NCI-H1930 (cell line): ENCODE data around the gene LYG1.
"Not testable (repeated sequence)": the region's sequence is repeated elsewhere in the genome, so short reads cannot be mapped to it uniquely, and the experiment has no call there.

Experiments used
- DNase-seq, 2 experiments: peaks; one replicate each; lab custom pipeline; 2025; lab: John Stamatoyannopoulos, UW

Gene LYG1

GRCh38 chr2:99301097-99301496 is at the start of gene LYG1:
TSS of gene LYG1 (minus strand) at chr2:99301197. CDS start at chr2:99295670, 5,527 bp downstream.
- not testable (repeated sequence) for DNase-seq

- DNase-seq, result no peak
Observed at GRCh38 chr2:99350194-99350593, 49.2 kb upstream of the LYG1 start.

- DNase-seq, result no peak
Observed at GRCh38 chr2:99348173-99348572, 47.2 kb upstream of the LYG1 start.

GRCh38 chr2:99346218-99346617 is 45.2 kb upstream of the LYG1 start:
- no peak for DNase-seq

- DNase-seq, result not testable (repeated sequence)
Observed at GRCh38 chr2:99345446-99345845, 44.4 kb upstream of the LYG1 start.

DNA sequence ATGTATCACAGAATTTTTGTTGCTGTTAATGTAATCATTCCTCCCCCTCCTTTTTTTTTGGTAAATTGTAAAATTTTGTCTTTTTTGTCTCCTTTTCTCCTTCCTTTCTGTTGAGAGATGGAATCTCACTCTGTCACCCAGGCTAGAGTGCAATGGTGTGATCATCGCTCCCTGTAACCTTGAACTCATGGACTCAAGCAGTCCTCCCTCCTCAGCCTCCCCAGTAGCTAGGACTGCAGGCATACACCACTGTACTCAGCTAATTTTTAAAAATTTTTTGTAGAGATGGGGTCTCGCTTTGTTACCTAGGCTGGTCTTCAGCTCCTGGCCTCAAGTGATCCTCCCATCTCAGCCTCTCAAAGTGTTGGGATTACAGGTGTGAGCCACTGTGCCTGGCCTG is 41.5 kb upstream of the LYG1 start:
- no peak for DNase-seq

DNA sequence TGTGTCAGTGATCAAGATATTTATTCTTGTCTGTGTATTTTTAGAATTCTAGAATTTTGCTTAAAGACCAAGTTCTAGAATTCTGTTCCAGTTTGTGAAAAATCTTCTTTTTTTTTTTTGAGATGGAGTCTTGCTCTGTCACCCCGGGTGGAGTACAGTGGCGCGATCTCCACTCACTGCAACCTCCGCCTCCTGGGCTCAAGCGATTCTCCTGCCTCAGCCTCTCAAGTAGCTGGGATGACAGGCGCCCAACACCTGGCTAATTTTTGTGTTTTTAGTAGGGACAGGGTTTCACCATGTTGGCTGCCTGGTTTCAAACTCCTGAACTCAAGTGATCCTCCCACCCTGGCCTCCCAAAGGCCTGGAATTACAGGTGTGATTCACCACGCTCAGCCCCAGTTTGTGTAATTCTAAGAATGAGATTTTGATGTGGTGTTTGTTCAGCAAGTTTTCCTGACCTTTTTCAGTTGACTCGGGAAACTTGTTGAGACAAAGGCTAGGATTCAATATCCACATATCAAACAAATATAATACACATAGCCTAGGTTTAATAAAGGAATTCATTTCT is 39.8 kb upstream of the LYG1 start:
- DNase-seq, result no peak

DNA sequence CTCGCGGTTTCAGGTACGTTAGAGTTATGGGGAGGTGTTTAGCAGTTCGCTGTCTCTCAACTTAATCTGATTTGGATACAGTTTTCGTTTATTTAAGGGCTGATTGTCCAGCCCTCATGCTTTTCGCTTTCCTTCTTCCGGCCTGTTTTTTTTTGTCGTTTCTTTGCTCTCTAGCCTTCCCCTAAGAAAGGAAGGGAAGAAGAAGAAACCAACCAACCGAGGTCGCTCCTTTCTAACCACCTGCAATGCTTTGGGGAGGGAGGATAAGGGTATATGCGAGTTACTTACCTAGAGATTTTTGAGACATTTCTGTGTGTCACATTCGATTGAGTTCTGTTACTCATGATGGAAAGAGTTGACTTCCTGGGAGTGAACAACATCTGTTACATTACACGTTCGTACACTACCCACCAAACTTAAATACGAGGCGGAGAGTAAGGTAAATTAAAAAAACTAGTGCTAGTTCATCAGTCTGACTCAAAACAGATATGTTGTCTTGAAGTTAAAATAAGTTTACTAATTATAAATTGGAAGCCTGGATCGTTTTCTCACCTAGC is 37.1 kb upstream of the LYG1 start:
- no peak for DNase-seq

GRCh38 chr2:99337113-99338028 is 36.4 kb upstream of the LYG1 start, which contains the start of gene EIF5B:
TSS of gene EIF5B (plus strand) at chr2:99337389. CDS start at chr2:99337555, 166 bp downstream.
- DNase-seq, result peak; percentile 97 to 98

DNA sequence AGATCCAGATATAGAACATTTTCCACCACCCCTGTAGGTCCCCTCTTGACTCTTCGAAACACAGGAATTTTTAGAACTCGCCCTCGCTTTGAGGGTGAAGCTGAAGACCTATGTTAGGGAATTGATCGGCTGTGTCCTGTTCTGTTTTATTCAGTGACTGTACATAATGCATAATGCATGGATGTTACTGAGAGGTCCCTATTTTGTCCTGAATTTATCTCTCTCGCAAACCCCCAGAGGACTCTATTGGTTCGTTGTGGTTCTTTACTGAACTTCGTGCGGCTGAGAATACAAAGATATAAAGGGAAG is 35.8 kb upstream of the LYG1 start:
- no peak for DNase-seq

DNA sequence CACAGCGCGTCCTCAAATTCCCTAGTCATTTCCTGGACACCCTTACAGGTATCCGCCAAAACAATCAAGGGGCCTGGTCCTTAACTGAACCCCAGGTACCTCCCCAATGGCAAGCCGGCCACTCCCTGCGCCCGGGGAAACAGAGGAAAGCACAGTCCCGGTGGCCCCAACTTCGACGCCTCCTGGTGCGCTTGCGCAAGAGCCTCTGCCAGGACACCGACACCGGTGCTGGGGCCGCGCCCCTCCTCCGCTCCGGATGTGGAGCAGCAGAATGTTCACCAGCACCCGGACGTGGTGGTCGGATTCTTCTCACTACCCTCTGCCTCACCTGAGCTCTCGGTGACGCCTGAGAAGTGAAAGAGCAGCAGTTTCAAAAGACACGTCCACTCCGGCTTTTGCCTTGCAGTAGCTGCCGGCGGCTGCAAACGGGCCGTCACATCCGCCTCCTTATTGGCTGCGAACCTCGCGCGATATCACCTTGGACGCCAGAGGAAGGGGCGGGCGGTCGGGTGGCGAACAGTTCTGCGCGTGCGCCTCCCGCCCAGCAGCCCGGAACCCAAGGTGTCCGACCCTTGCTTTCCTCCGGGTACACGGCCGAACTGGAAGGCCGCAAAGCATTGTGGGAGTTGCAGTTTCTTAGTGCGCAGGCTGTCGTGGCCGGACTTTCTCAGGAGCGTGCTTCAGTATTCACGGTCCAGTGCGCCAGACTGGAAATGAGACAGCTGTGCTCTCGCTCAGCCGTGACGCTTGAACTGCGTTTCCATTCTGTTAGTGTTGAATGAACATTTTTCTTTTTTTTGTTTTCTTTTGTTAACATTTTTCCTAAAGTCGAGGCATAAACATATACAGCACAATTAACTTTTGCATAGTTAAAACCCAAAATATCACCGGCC is 35.2 kb upstream of the LYG1 start, which contains the start of gene TXNDC9:
Gene TXNDC9, minus strand, starts transcription at position 423 of the 893 bp plus-strand sequence. CDS start 3,123 bp downstream, outside the sequence.
- DNase-seq, result peak; percentile 99 to 100

- no peak for DNase-seq
Observed at GRCh38 chr2:99325384-99325783, 24.4 kb upstream of the LYG1 start.

DNA sequence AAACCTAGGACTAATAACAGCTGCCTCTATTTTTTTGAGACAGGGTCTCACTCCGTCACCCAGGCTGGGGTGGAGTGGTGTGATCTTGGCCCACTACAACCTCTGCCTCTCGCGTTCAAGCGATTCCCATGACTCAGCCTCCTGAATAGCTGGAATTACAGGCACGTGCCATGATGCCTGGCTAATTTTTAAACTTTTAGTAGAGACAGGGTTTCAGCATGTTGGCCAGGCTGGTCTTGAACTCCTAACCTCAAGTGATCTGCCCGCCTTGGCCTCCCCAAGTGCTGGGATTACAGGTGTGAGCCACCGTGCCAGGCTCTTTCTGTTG is 16.8 kb upstream of the LYG1 start:
- not testable (repeated sequence) for DNase-seq

GRCh38 chr2:99317161-99317872 is 16.3 kb upstream of the LYG1 start:
- DNase-seq, result no peak

GRCh38 chr2:99299580-99299979 is 1.4 kb downstream of the LYG1 start:
- no peak for DNase-seq

DNA sequence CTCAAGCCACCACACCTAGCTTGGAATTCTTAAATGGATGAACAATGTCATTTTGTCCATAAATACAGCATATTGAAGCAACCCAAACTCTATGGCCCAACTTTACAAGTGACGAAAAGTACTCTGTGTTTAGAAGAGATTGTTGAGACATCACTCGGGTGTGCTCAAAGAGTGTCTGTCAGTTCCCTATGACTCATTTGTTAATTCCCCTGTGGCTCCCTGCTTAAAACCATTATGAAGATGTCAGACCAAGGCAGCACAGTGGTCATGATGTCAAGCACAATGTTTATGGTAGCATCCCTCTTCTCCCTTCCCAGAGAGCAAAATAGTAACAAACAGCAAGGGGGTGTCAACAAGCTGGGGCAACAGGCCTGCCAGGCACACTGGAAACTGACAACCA is 3.0 kb downstream of the LYG1 start:
- no peak for DNase-seq

DNA sequence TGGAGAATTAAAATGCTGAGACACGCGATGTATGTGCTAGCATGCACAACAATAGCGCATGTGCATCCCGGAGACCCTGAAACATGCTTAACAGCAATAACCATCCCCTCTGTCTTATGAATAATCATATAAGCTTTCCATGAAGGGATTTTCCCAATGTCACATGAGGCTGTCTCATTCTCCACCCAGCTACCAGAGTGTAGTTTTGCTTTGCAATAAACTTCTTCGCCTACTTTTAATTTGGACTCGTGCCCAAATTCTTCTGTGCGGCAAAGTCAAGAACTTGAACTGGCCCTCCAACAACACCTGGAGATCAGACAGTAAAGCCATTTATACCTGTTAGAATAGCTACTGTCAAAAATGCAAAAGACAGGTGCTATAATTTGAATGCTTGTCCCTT is 15.5 kb downstream of the LYG1 start:
- no peak for DNase-seq

- no peak for DNase-seq
Observed at GRCh38 chr2:99279969-99280695, 20.9 kb downstream of the LYG1 start.

GRCh38 chr2:99278793-99279291 is 22.2 kb downstream of the LYG1 start:
- DNase-seq, result no peak

GRCh38 chr2:99278195-99278765 is 22.7 kb downstream of the LYG1 start:
- not testable (repeated sequence) for DNase-seq
